SJCRH30 (cell line): ENCODE measurements around the gene RNF151. TPM values are rescaled to one million over a fixed set of nuclear protein-coding genes. Genes with fewer than 3 reads are reported as not detected.

Experiments
- DNase-seq, 2 experiments: peaks; one replicate each; pipeline ENCODE4 v3.0.0-alpha.2; 2015 to 2020
- H3K27ac ChIP-seq: fragments of 250-450 bp; sonication (Bioruptor Pico); 2 replicates; pipeline ENCODE4 v1.5.1; 2020; ENCODE audit warnings: mild to moderate bottlenecking, moderate library complexity
- H3K27me3 ChIP-seq: fragments of 250-450 bp; sonication (Bioruptor Pico); 2 replicates; pipeline ENCODE4 v1.5.1; 2020; ENCODE audit warnings: mild to moderate bottlenecking, moderate library complexity
- H3K36me3 ChIP-seq: fragments of 250-450 bp; sonication (Bioruptor Pico); 2 replicates; pipeline ENCODE4 v1.5.1; 2020; ENCODE audit warnings: mild to moderate bottlenecking, moderate library complexity
- H3K4me1 ChIP-seq: fragments of 250-450 bp; sonication (Bioruptor Pico); 2 replicates; pipeline ENCODE4 v1.5.1; 2020; ENCODE audit warnings: mild to moderate bottlenecking, moderate library complexity
- H3K4me3 ChIP-seq: fragments of 250-450 bp; sonication (Bioruptor Pico); 2 replicates; pipeline ENCODE4 v1.5.1; 2020; ENCODE audit warnings: mild to moderate bottlenecking, moderate library complexity
- H3K9me3 ChIP-seq: fragments of 250-450 bp; sonication (Bioruptor Pico); replicated peaks from 2 replicates; pipeline ENCODE4 v1.5.1; 2020; ENCODE audit warnings: mild to moderate bottlenecking, moderate library complexity
- total RNA-seq: library from RNA; depleted of rRNA; stranded (reverse); fragments of >200 nt; shearing (Covaris generic); gene quantifications from 2 replicates; pipeline ENCODE4 v1.2.3, GENCODE V29; 2014

RNF151 gene
- total RNA-seq, 1 experiment from 2014 or later, result not detected

DNA sequence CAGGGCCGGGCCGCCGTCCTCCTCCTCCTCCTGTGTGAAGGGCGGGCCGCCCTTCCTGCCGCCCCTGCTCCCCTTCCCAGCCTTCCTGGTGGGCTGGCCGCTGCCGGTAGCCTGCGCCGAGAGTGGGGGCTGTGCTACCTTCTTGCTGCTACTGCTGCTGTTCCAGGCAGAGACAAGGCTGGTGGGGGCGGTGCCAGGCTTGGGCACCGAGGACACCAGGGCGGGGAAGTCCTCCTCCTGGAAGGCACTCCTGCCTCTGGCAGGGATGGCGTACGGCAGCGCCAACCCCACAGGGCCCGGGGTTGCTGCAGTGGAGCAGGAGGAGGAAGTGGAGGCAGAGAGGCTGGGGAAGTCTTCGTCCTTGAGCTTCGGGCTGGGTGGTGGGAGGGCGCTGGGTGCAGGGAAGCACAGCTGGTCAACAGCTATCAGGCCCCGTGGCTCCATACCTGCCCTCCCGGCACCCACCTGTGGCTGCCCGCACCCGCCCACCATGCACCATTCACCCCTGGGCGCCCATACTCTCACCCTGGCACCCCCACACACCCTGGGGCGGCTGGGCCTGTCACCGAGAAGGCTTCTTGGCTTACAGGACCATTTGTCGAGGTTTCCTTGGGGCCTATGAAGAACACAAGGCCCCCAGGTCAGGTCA, 33.3 kb downstream of the RNF151 start:
- Histone ChIP-seq H3K4me1 (peaks cover 10% of the 10 kb centered on the region; the same call in 1 of the 2 replicates), H3K4me3 (no peak overlapping the region), H3K9me3 (no peaks in the 10 kb centered on the region), H3K36me3 (peaks cover 32% of the 10 kb centered on the region), H3K27ac (no peak overlapping the region), H3K27me3 (no peaks in the 10 kb centered on the region)
- DNase-seq, result no peak

- H3K27me3 ChIP-seq, result no peaks in the 10 kb centered on the region
- H3K9me3 ChIP-seq, result no peaks in the 10 kb centered on the region
- DNase-seq, result no peak
- no peak overlapping the region for H3K4me3 ChIP-seq
- peaks cover 10% of the 10 kb centered on the region; the same call in 1 of the 2 replicates for H3K4me1 ChIP-seq
- H3K36me3 ChIP-seq, result peaks cover 32% of the 10 kb centered on the region
- no peak overlapping the region for H3K27ac ChIP-seq
Measured at GRCh38 chr16:2001035-2001434, 34.4 kb downstream of the RNF151 start.

DNA sequence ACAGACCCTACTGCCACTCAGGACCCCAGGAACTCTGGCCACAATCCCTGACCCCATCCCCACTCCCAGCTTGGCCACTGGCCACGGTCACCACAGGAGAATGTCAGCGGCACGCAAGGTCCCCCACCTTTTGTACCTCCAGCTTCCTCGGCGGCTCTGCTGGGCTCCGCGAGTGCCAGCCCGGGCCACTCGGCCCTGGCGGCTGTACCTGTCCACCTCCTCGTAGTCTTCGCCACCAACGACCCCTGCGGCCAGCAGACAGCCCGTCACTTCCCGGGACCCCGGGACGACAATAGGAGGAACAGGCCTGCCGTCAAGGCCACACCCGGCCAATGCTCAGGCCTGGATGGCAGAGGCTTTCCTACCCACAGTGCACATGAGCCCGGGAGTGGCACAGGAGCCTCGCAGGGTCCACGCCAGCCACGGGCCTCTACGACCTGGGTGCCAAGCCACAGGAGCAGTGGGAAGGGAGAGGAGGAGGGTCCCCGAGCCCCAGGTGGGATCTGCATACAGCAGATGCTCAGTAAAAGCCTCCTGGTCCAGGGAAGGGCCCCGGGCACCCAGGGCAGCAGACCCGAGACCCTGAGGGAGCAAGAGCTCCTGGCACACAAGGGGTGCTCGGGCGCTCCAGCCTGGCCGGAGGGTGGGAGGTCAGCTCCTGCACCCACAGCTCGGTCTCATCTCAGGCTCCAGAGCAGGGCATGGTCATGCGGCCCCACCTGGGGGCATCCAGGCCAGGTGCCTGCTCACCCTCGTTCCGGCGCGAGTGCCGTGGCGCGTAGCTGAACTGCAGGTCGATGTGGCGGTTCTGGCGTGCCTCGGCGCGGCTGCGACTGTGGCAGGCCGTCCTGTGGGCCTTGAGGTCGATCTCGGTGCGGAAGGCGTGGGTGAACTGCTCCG, 35.0 kb downstream of the RNF151 start:
- Histone ChIP-seq H3K27ac (no peak overlapping the region), H3K4me1 (peaks cover 10% of the 10 kb centered on the region; the same call in 1 of the 2 replicates), H3K9me3 (no peaks in the 10 kb centered on the region), H3K4me3 (no peak overlapping the region), H3K36me3 (peaks cover 32% of the 10 kb centered on the region), H3K27me3 (no peaks in the 10 kb centered on the region)
- DNase-seq, result no peak

GRCh38 chr16:2002406-2003230, 36.0 kb downstream of the RNF151 start:
- DNase-seq, result no peak
- no peak overlapping the region for H3K4me3 ChIP-seq
- no peaks in the 10 kb centered on the region for H3K9me3 ChIP-seq
- H3K27ac ChIP-seq, result no peak overlapping the region
- H3K4me1 ChIP-seq, result peaks cover 10% of the 10 kb centered on the region
- no peaks in the 10 kb centered on the region for H3K27me3 ChIP-seq
- peaks cover 31% of the 10 kb centered on the region for H3K36me3 ChIP-seq

DNA sequence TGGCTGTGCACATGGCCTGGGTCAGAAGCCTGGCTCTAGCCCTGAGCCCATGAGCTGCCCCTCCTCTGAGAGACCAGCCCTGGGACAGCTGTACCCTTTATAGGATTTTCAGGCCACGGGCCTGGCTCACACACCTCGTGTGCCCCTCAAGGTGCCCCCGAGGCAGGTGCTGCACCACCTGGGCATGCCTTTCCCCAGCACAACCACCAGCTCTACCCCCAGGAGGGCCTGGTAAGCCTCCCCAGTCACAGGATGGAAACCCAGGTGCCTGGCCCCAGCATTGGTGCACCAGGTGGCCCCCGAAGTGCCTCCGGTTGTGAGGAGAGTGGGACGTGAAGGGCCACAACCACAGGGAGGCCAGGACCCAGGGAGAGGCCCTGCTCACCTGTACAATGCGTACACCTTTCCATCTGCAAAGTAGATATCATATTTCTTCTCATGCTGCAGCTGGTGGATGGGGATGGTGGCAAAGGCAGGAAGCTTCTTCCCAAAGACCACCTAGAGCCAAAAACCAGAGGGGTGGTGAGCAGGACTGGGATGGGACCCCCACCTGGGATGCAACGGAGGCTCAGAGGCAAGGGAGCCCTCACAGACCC, 36.7 kb downstream of the RNF151 start:
- Histone ChIP-seq H3K9me3 (no peaks in the 10 kb centered on the region), H3K27ac (no peak overlapping the region), H3K4me1 (peaks cover 18% of the 10 kb centered on the region), H3K36me3 (peaks cover 35% of the 10 kb centered on the region), H3K27me3 (no peaks in the 10 kb centered on the region), H3K4me3 (no peak overlapping the region)
- DNase-seq, result no peak

DNA sequence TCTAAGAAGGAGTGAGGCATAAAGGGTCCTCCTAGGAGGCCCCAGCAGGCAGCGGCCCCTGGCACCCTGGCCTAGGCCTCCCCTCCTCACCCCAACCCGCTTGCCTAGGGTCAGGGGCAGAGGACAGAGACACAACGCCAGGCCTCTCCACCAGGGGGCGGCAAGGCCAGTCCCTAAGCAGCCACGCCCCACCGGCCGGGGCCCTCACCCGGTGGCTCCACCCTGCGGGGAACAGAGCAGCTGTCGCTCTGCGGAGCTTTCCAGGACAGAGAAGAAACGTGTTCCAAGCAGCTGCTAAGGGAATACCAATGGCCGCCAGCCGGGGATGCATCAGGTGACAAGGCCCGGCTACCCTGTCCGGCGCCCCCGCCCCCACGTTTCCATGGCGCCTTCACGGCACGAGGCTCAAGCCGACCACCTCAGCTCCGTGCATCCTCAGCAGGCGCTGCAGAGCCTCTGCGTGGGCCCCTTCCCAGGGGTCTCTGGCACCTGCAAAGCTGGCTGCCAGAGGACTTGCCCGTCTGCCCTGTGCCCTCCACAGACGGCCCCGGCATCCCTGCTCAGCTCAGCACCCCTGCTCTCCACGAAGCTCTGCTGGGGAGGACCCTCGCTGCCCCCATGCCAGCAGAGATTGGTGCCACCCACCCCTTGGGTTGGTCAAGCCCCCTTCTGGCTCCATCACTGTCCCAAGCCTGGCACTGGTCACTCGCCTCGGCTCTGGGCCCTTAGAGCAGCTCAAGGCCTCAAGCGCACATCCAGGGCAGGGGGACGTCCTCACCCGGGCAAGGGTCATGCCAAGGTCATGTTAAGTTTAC, 37.4 kb downstream of the RNF151 start:
- Histone ChIP-seq H3K27me3 (no peaks in the 10 kb centered on the region), H3K4me1 (peaks cover 23% of the 10 kb centered on the region), H3K36me3 (peaks cover 33% of the 10 kb centered on the region), H3K9me3 (no peaks in the 10 kb centered on the region), H3K27ac (peak overlapping the region; percentile 62), H3K4me3 (no peak overlapping the region)
- DNase-seq, result peak; percentile 97 to 98

DNA sequence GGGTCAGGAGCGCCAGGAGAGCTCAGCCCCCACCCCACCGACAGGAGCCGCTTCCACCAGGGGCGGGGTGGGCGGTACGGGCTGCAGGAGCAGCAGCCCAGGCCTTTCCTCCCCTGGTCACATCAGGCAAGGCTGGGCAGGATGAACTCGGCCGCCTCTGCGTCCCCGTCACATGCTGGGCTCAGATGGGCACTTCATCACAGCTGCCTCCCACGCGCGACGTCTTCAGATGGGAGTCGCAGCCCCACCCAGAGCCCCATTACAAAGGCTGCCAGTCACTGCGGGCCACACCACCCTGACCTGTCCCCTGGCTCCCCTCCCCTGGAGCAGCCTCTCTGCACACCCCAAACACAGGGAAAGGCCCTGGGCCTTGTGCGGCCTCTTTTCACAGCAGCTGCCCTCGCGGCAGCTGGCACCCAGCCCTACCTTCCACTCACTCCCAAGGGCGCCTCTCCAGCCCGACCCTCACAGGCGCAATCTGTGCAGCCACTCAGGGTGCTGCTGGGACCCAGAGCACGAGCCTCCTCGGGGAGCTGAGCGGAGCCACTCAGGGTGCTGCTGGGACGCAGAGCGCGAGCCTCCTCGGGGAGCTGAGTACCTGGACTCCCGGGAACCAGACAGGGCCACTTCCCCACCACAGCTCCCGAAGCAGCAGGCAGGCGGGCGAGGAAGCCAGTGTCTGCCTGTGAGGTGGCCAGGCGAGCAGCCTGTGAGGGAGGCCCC, 38.3 kb downstream of the RNF151 start:
- peak; percentile 47 to 50 for DNase-seq
- Histone ChIP-seq H3K36me3 (peaks cover 32% of the 10 kb centered on the region), H3K4me3 (no peak overlapping the region), H3K27me3 (no peaks in the 10 kb centered on the region), H3K27ac (peak overlapping the region; percentile 62), H3K4me1 (peaks cover 23% of the 10 kb centered on the region), H3K9me3 (no peaks in the 10 kb centered on the region)

DNA sequence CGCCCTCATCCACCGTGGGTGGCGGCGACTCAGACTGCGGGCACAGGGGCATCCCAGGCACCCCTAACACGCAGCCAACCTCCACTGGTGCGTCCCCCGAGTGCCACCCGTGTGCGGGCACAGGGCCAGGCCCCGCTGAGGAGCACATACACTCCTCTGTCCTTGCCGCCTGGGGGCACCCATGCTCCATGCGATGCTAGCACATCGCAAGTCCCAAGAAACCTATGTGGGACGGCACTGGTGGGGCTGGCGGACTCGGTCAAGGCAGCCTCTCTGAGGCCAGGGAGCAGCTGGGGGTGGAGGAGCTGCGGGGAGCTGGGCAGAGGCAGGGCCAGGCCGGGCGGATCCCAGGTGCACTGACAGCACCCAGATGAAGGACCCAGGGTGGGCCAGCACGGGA, 39.0 kb downstream of the RNF151 start:
- Histone ChIP-seq H3K27me3 (no peaks in the 10 kb centered on the region), H3K4me1 (peaks cover 28% of the 10 kb centered on the region), H3K4me3 (no peak overlapping the region), H3K9me3 (no peaks in the 10 kb centered on the region), H3K36me3 (peaks cover 26% of the 10 kb centered on the region), H3K27ac (no peak overlapping the region)
- no peak for DNase-seq

- Histone ChIP-seq H3K4me3 (no peak overlapping the region), H3K27ac (no peak overlapping the region), H3K36me3 (peaks cover 26% of the 10 kb centered on the region), H3K9me3 (no peaks in the 10 kb centered on the region), H3K27me3 (no peaks in the 10 kb centered on the region), H3K4me1 (peaks cover 28% of the 10 kb centered on the region)
- no peak for DNase-seq
Measured at GRCh38 chr16:2006317-2006716, 39.7 kb downstream of the RNF151 start.

- H3K4me1 ChIP-seq, result peaks cover 28% of the 10 kb centered on the region
Measured at GRCh38 chr16:2007081-2007836, 40.6 kb downstream of the RNF151 start.

DNA sequence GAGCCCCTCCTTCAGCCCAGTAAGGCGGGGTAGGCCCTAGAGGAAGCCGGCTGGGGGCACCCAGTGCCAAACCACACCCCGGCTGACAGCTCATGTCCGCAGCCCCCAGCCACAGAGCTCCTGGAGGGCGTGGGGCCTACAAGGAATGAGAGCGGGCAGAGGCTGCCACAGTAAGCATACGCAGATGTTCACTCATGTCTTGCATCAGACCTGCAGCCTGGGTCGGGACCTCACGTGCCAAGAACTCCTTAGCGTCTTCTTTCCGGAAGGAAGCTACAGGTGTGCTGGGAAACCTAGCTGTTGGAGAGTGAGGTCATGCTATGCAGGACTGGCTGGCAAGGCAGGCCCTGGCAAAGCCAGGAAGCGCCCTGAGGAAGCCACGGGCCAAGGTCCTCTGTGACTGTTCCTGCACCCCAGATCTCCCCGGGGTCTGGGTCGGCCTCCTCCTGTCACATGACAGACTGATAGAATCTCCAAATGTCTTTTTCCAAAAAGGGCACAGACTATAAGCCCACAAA, 41.4 kb downstream of the RNF151 start:
- no peak overlapping the region for H3K27ac ChIP-seq
- peaks cover 28% of the 10 kb centered on the region for H3K4me1 ChIP-seq
- no peak for DNase-seq
- H3K4me3 ChIP-seq, result peak overlapping the region; percentile 71; the same call in 1 of the 2 replicates
- no peaks in the 10 kb centered on the region for H3K9me3 ChIP-seq
- no peaks in the 10 kb centered on the region for H3K27me3 ChIP-seq
- H3K36me3 ChIP-seq, result peaks cover 9% of the 10 kb centered on the region

More at GRCh38 chr16:2007081-2007836, 40.6 kb downstream of the RNF151 start:
- H3K9me3 ChIP-seq, result no peaks in the 10 kb centered on the region
- no peaks in the 10 kb centered on the region for H3K27me3 ChIP-seq
- no peak overlapping the region for H3K4me3 ChIP-seq
- H3K27ac ChIP-seq, result no peak overlapping the region
- DNase-seq, result no peak
- H3K36me3 ChIP-seq, result peaks cover 17% of the 10 kb centered on the region

- H3K4me1 ChIP-seq, result peaks cover 28% of the 10 kb centered on the region
- DNase-seq, result no peak
- no peaks in the 10 kb centered on the region for H3K9me3 ChIP-seq
- H3K4me3 ChIP-seq, result peak overlapping the region; percentile 71
- 0 out of 2 replicates have a peak, but pooled peaks cover 6% of the 10 kb centered on the region for H3K36me3 ChIP-seq
- H3K27me3 ChIP-seq, result no peaks in the 10 kb centered on the region
- H3K27ac ChIP-seq, result peak overlapping the region; percentile 40; the same call in 1 of the 2 replicates
Measured at GRCh38 chr16:2008631-2009163, 42.0 kb downstream of the RNF151 start.
